LNCAP (cell line): Measurements from ENCODE around the gene PARP1.
A peak's percentile ranks its signal among the peaks of the same experiment; 100 is the strongest.

Experiments
- CTCF ChIP-seq: fragments of 450-650 bp; IDR thresholded peaks from 2 replicates; pipeline ENCODE4 v1.5.1; 2017; ENCODE audit warnings: mild to moderate bottlenecking

Gene PARP1

GRCh38 chr1:226427131-226427530 is 19.2 kb upstream of the PARP1 start:
- no peak for TF ChIP-seq CTCF

DNA sequence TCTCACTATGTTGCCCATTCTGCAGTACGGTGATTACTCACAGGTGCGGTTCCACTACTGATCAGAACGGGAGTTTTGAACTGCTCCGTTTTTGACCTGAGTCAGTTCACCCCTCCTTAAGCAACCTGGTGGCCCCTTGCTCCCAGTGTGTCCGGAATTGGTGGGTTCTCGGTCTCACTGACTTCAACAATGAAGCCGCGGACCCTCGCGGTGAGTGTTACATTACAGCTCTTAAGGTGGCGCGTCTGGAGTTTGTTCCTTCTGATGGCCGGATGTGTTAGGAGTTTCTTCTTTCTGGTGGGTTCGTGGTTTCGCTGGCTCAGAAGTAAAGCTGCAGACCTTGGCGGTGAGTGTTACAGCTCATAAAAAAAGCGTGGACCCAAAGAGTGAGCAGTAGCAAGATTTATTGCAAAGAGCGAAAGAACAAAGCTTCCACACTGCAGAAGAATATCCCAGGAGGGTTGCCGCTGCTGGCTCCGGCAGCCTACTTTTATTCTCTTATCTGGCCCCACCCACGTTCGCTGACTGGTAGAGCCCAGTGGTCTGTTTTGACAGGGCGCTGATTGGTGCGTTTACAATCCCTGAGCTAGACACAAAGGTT is 17.6 kb upstream of the PARP1 start:
- TF ChIP-seq CTCF = no peak

- TF ChIP-seq CTCF = no peak
Measured at GRCh38 chr1:226425004-226425378, 17.1 kb upstream of the PARP1 start.

GRCh38 chr1:226424221-226425003 is 16.5 kb upstream of the PARP1 start:
- peak; percentile 91 for TF ChIP-seq CTCF

- no peak for TF ChIP-seq CTCF
Measured at GRCh38 chr1:226422478-226422877, 14.6 kb upstream of the PARP1 start.

DNA sequence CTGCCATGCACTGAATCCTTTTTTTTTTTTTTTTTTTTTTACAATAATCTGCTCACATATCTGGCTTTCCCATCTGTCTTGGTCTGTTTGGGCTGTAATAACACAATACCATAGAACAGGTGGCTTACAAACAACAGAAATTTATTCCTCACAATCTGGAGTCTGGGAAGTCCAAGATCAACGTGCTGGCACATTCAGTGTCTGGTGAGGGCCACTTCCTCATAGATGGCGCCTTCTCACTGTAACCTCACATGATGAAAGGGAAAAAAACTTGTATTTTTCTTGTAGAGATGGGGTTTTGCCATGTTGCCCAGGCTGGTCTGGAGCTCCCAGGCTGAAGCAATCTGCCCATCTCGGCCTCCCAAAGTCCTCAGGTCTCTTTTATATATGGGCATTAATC is 13.0 kb upstream of the PARP1 start:
- no peak for TF ChIP-seq CTCF

DNA sequence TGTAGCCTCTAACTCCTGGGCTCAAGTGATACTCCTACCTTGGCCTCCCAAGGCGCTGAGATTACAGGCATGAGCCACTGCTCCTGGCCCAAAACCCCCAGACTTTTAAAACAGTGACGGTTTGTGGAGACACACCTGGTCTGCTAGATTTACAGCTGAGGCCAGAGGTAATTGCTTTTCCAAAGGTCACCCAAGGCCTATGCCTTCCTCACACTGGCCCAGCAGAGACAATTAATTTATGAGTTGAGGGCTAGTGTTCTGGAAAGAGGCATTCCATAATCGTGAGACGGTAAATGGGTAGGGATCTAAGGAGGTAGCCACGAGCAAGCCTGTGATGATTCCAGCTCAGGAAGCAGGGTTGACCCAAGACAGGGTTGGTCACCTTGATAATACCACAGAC is 12.4 kb upstream of the PARP1 start:
- no peak for TF ChIP-seq CTCF
